Endothelial cell (in vitro differentiated cells): Measurements from ENCODE around the gene TAF1A. TPM values are rescaled to one million over a fixed set of nuclear protein-coding genes. Genes with fewer than 3 reads are reported as not detected.
"Not testable (repeated sequence)": the region's sequence is repeated elsewhere in the genome, so short reads cannot be mapped to it uniquely, and the experiment has no call there.

Experiments
- DNase-seq: peaks from one replicate; pipeline ENCODE4 v3.0.0; 2021; ENCODE audit warnings: low spot score
- H3K27ac Mint-ChIP-seq: one replicate; pipeline ENCODE4 v1.8.0; 2021; ENCODE audit warnings: mixed read lengths, inconsistent platforms; ENCODE audit not compliant: unreplicated experiment
- H3K27me3 Mint-ChIP-seq: one replicate; pipeline ENCODE4 v1.8.0; 2021; ENCODE audit warnings: mild to moderate bottlenecking, moderate library complexity, mixed read lengths, inconsistent platforms; ENCODE audit not compliant: unreplicated experiment
- H3K36me3 Mint-ChIP-seq: one replicate; pipeline ENCODE4 v1.8.0; 2021; ENCODE audit warnings: mild to moderate bottlenecking, low read depth, mixed read lengths, inconsistent platforms; ENCODE audit not compliant: unreplicated experiment
- H3K4me1 Mint-ChIP-seq: one replicate; pipeline ENCODE4 v1.8.0; 2021; ENCODE audit warnings: mild to moderate bottlenecking, mixed read lengths, inconsistent platforms; ENCODE audit not compliant: unreplicated experiment
- H3K4me3 Mint-ChIP-seq: one replicate; pipeline ENCODE4 v1.8.0; 2021; ENCODE audit warnings: mild to moderate bottlenecking, mixed read lengths, inconsistent platforms; ENCODE audit not compliant: unreplicated experiment
- H3K9me3 Mint-ChIP-seq: one replicate; pipeline ENCODE4 v1.8.0; 2021; ENCODE audit warnings: mixed read lengths, inconsistent platforms; ENCODE audit not compliant: unreplicated experiment
- total RNA-seq: library from RNA; stranded (reverse); fragmentation: NEBNext Ultra II Directional; extraction: Animal tissue kit (Norgen Biotek cat#: 25700); gene quantifications from one replicate; pipeline ENCODE4 v1.2.1, GENCODE V29; 2021; ENCODE audit not compliant: unreplicated experiment
- TF ChIP-seq, protein P1 (sequence below): fragments of 200-600 bp; sonication (generic); IDR thresholded peaks from one replicate; pipeline ENCODE4 v1.5.0; 2021; ENCODE audit warnings: antibody characterized with exemption; ENCODE audit not compliant: unreplicated experiment

The TAF1A gene
- total RNA-seq, 1 donor from 2014 or later, result 6.6 TPM

- TF ChIP-seq, protein P1, sequence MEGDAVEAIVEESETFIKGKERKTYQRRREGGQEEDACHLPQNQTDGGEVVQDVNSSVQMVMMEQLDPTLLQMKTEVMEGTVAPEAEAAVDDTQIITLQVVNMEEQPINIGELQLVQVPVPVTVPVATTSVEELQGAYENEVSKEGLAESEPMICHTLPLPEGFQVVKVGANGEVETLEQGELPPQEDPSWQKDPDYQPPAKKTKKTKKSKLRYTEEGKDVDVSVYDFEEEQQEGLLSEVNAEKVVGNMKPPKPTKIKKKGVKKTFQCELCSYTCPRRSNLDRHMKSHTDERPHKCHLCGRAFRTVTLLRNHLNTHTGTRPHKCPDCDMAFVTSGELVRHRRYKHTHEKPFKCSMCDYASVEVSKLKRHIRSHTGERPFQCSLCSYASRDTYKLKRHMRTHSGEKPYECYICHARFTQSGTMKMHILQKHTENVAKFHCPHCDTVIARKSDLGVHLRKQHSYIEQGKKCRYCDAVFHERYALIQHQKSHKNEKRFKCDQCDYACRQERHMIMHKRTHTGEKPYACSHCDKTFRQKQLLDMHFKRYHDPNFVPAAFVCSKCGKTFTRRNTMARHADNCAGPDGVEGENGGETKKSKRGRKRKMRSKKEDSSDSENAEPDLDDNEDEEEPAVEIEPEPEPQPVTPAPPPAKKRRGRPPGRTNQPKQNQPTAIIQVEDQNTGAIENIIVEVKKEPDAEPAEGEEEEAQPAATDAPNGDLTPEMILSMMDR, result no peak
- Mint-ChIP-seq H3K36me3 (no peaks in the 10 kb centered on the region), H3K27ac (no peak overlapping the region), H3K9me3 (no peaks in the 10 kb centered on the region), H3K4me1 (peaks cover 15% of the 10 kb centered on the region), H3K4me3 (no peak overlapping the region), H3K27me3 (no peaks in the 10 kb centered on the region)
- DNase-seq, result no peak
Measured at GRCh38 chr1:222616525-222616924, 26.8 kb upstream of the TAF1A start.

DNA sequence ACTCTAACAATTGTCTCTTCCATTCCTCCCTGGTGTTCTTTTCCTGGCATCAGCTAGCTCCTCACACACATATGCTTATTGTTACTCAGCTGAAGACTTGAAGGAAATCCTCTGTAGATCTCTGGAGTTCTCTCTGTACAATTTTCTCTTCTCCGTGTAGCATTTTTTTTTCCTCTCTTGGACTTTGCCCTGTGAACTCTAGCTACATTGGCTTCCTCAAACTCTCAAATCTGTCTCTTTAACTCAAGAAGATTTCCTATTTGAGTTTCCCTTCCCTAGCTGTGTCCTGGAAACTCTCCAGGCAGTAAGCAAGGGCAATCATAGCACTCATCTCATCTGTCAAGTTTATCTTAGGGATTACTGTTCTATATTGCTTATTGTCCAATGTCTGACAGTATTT is 23.9 kb upstream of the TAF1A start:
- TF ChIP-seq, protein P1, result no peak
- DNase-seq, result no peak
- H3K4me1 Mint-ChIP-seq, result peaks cover 3% of the 10 kb centered on the region
- no peak overlapping the region for H3K4me3 Mint-ChIP-seq
- no peak overlapping the region for H3K27ac Mint-ChIP-seq
- H3K9me3 Mint-ChIP-seq, result no peaks in the 10 kb centered on the region
- H3K27me3 Mint-ChIP-seq, result no peaks in the 10 kb centered on the region
- no peaks in the 10 kb centered on the region for H3K36me3 Mint-ChIP-seq

DNA sequence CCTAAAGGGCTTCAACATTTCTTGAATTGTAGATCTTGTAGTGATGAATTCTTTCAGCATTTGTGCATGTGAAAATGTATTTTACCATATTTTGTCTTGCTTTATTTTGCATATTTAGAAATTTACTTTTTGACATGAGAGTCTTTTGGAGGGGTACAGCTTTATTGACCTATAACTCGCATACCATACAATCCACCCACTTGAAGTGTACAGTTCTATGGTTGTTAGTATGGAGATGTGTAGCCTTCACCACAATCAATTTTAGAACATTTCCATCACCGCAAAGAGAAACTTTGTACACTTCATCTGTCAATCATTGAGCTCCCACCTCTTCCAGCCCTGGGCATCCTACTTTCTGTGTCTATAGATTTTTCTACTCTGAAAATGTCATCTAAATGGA is 21.0 kb upstream of the TAF1A start:
- no peaks in the 10 kb centered on the region for H3K36me3 Mint-ChIP-seq
- no peak overlapping the region for H3K27ac Mint-ChIP-seq
- no peak for DNase-seq
- TF ChIP-seq, protein P1, result no peak
- no peak overlapping the region for H3K4me3 Mint-ChIP-seq
- no peaks in the 10 kb centered on the region for H3K9me3 Mint-ChIP-seq
- H3K27me3 Mint-ChIP-seq, result no peaks in the 10 kb centered on the region
- H3K4me1 Mint-ChIP-seq, result no peaks in the 10 kb centered on the region

DNA sequence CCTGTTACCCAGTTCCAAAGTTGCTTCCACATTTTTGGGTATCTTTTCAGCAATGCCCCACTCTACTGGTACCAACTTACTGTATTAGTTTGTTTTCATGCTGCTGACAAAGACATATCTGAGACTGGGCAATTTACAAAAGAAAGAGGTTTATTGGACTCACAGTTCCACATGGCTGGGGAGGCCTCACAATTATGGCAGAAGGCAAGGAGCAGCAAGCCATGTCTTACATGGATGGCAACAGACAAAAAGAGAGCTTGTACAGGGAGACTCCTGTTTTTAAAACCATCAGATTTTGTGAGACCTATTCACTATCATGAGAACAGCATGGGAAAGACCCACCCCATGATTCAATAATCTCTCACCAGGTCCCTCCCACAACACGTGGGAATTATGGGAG is 19.4 kb upstream of the TAF1A start:
- H3K4me1 Mint-ChIP-seq, H3K27ac Mint-ChIP-seq, H3K4me3 Mint-ChIP-seq, H3K27me3 Mint-ChIP-seq, H3K36me3 Mint-ChIP-seq, H3K9me3 Mint-ChIP-seq, DNase-seq: not testable (repeated sequence)

DNA sequence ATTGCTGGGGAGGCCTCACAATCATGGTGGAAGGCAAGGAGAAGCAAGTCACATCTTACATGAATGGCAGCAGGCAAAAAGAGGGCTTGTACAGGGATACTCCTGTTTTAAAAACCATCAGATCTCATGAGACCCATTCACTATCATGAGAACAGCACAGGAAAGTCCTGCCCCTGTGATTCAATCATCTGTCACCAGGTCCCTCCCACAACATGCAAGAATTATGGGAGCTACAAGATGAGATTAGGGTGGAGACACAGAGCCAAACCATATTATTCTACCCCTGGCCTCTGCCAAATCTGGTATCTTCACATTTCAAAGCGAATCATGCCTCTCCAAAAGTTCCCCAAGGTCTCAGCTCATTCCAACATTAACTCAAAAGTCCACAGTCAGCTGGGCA is 17.0 kb upstream of the TAF1A start:
- Mint-ChIP-seq H3K27me3 (no peaks in the 10 kb centered on the region), H3K4me3 (no peak overlapping the region), H3K4me1 (no peaks in the 10 kb centered on the region), H3K27ac (no peak overlapping the region), H3K9me3 (no peaks in the 10 kb centered on the region), H3K36me3 (no peaks in the 10 kb centered on the region)
- TF ChIP-seq, protein P1, result no peak
- no peak for DNase-seq

DNA sequence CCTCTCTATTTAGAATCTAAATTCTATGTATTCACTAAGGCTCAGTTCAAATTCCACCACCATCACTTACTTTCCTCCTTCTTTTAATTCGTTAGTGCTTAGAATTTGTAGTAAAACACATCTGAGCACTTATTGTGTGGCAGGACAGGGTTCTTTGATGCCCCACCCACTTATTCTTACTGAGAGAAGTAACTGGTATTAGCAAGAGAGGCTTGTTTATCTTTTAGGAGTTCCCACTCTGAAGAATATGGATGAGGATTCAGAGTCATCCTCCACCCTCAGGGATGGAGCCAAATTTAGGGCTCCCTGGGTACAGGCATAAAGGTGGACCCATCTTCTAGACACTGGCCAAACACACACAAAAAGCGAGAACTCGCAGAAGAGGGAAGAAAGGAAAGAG is 11.5 kb upstream of the TAF1A start:
- H3K27ac Mint-ChIP-seq, result no peak overlapping the region
- no peak for DNase-seq

More for the DNA sequence above, 11.5 kb upstream of the TAF1A start:
- H3K4me3 Mint-ChIP-seq, result no peak overlapping the region
- H3K4me1 Mint-ChIP-seq, result no peaks in the 10 kb centered on the region
- H3K9me3 Mint-ChIP-seq, result no peaks in the 10 kb centered on the region
- H3K36me3 Mint-ChIP-seq, result no peaks in the 10 kb centered on the region
- no peaks in the 10 kb centered on the region for H3K27me3 Mint-ChIP-seq
- TF ChIP-seq, protein P1, result no peak
